Erythroblast (primary cell): ENCODE results near the gene FRRS1.

Experiments
- GATA1 ChIP-seq: IDR thresholded peaks from 2 replicates; pipeline ENCODE4 v1.6.1; 2011; ENCODE audit warnings: low read depth, mild to moderate bottlenecking, control low read depth, low read length, moderate library complexity
- POLR2A ChIP-seq: IDR thresholded peaks from 2 replicates; pipeline ENCODE4 v1.6.1; 2011; ENCODE audit warnings: mild to moderate bottlenecking, low read length

DNA sequence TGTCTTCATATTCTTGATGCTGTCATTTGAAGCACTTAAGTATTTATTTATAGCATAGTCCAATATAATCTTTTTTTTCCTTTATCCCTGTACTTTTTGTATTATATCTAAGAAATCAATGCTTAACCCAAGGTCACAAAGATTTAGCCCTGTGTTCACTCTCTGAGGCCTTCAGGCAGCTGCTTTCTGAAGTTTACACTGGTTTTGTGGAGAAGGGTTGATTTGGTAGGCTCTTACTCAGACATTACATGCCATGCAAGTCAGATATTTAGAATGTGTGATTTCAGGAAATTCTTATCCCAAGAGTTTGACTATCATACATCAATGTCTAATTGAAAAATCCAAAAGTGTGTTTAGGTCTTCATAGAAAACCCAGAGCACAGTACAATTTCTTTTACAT, 64.2 kb downstream of the FRRS1 start:
- TF ChIP-seq POLR2A (no peak), GATA1 (no peak)
